ENCODE measurements around the gene GLI1. TPM values are rescaled to one million over a fixed set of nuclear protein-coding genes. Genes with fewer than 3 reads are reported as not detected.
A peak's percentile ranks its signal among the peaks of the same experiment; 100 is the strongest.

The GLI1 gene
- total RNA-seq, 1 experiment from 2014 or later, result 22.4 TPM

DNA sequence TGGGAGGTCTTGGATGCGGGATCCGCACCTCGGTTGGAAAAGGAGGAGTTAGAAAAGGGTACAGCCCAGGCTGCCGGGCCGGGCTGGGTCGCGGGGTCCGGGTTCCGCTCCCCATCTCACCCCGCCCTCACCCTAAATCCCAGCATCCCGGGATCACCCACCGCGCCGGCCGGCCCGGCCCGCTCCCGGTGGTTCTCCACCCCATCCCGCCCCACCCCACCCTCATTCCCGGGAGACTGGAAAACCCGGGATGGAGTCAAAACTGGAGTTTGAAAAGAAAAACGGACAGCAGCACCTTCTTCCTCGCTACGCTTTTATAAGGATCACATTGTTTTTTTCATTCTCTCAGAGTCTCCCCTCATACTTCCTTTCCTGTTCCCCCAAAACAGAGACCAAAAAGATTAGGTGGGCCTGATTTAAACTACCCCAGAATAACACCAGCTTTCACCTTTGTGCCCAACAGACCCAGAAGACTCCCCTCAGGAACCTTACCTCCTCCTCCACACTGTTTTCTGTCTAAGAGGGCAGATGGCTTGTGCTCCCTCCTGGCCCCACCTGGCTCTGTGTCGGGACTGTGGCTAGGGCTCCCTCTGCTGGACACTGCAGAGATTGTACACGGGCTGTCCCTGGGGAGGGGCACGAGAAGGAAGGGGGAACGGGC lies 2.8 kb downstream of the GLI1 start:
- Histone ChIP-seq H3K4me1 (ENCODE audit: insufficient read depth, low read length, poor library complexity, severe bottlenecking) (peaks cover 28% of the 10 kb centered on the region), H3K27me3 (replicated peaks; ENCODE audit: insufficient read depth, low read depth, low read length, poor library complexity) (no peaks in the 10 kb centered on the region), H3K36me3 (ENCODE audit: insufficient read depth, low read length, poor library complexity, severe bottlenecking) (no peaks in the 10 kb centered on the region), H3K9me3 (ENCODE audit: low read depth, low read length, poor library complexity, severe bottlenecking) (no peaks in the 10 kb centered on the region), H3K27ac (ENCODE audit: low read depth, low read length, poor library complexity, severe bottlenecking) (peak overlapping the region; percentile 85), H3K4me3 (ENCODE audit: low read depth, low read length, poor library complexity, severe bottlenecking) (peak overlapping the region; percentile 60)
- no peak for TF ChIP-seq EZH2 (IDR thresholded peaks at IDR 0.05; ENCODE audit: borderline replicate concordance, low read depth, low read length, poor library complexity, severe bottlenecking)
- TF ChIP-seq, protein P1, sequence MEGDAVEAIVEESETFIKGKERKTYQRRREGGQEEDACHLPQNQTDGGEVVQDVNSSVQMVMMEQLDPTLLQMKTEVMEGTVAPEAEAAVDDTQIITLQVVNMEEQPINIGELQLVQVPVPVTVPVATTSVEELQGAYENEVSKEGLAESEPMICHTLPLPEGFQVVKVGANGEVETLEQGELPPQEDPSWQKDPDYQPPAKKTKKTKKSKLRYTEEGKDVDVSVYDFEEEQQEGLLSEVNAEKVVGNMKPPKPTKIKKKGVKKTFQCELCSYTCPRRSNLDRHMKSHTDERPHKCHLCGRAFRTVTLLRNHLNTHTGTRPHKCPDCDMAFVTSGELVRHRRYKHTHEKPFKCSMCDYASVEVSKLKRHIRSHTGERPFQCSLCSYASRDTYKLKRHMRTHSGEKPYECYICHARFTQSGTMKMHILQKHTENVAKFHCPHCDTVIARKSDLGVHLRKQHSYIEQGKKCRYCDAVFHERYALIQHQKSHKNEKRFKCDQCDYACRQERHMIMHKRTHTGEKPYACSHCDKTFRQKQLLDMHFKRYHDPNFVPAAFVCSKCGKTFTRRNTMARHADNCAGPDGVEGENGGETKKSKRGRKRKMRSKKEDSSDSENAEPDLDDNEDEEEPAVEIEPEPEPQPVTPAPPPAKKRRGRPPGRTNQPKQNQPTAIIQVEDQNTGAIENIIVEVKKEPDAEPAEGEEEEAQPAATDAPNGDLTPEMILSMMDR (conservative IDR thresholded peaks at IDR 0.05; ENCODE audit: low read depth, low read length), result peak; percentile 99
- DNase-seq (ENCODE audit: low spot score), result peak; percentile 95
- intact Hi-C loops (cut with micrococcal nuclease; ENCODE audit: unreplicated experiment), result loop anchor here (5.0 kb wide), 1 partner anchor 280 kb away; no protein-coding TSS in a partner anchor
- no TSS peak for BruUV-seq (replicated peaks)
- POLR2A ChIA-PET (ENCODE audit: low non-redundant PET), result no interaction called here
- CTCF ChIA-PET, result interaction anchor here (1.2 kb wide), 1 partner anchor 21 kb away, joined by 3 read pairs; no protein-coding TSS in a partner anchor

DNA sequence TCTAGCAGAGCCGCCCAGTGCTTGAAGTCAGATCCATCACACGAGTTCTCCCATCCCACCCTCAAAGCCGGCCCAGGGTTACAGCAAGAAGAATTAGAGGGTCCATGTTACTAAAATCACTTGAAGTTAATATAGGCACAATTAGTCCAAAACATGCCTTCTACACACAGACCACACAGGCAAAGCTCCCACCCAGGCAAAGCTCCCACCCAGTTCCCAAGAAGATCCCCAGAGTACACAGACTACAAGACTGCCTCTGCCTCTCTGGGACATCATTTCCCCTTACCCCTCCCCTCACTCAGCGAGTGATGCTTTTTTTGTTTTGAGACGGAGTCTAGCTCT lies 3.3 kb downstream of the GLI1 start:
- intact Hi-C loops (cut with micrococcal nuclease; ENCODE audit: unreplicated experiment), result loop anchor here (5.0 kb wide), 1 partner anchor 279 kb away; no protein-coding TSS in a partner anchor
- BruUV-seq (replicated peaks), result no TSS peak
- H3K4me1 ChIP-seq (ENCODE audit: insufficient read depth, low read length, poor library complexity, severe bottlenecking), result peaks cover 23% of the 10 kb centered on the region
- no peaks in the 10 kb centered on the region for H3K9me3 ChIP-seq (ENCODE audit: low read depth, low read length, poor library complexity, severe bottlenecking)
- TF ChIP-seq, protein P1 (conservative IDR thresholded peaks at IDR 0.05; ENCODE audit: low read depth, low read length), result no peak
- TF ChIP-seq EZH2 (IDR thresholded peaks at IDR 0.05; ENCODE audit: borderline replicate concordance, low read depth, low read length, poor library complexity, severe bottlenecking), result no peak
- CTCF ChIA-PET, result no interaction called here
- peak overlapping the region; percentile 85 for H3K27ac ChIP-seq (ENCODE audit: low read depth, low read length, poor library complexity, severe bottlenecking)
- POLR2A ChIA-PET (ENCODE audit: low non-redundant PET), result no interaction called here
- H3K36me3 ChIP-seq (ENCODE audit: insufficient read depth, low read length, poor library complexity, severe bottlenecking), result no peaks in the 10 kb centered on the region
- H3K4me3 ChIP-seq (ENCODE audit: low read depth, low read length, poor library complexity, severe bottlenecking), result no peak overlapping the region
- no peaks in the 10 kb centered on the region for H3K27me3 ChIP-seq (replicated peaks; ENCODE audit: insufficient read depth, low read depth, low read length, poor library complexity)
- DNase-seq (ENCODE audit: low spot score), result no peak

DNA sequence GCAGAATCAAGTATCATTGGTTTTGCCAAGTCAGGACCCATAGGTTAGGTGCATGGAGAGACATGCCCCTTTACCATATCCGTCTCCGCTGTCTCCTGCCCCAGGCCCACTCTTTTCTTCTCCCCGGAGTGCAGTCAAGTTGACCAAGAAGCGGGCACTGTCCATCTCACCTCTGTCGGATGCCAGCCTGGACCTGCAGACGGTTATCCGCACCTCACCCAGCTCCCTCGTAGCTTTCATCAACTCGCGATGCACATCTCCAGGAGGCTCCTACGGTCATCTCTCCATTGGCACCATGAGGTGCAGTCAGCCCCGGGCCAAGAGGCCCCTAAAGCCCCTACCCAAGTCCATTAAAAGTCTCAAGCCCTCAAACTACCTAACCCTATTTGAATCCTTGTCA lies 5.0 kb downstream of the GLI1 start:
- Histone ChIP-seq H3K4me1 (ENCODE audit: insufficient read depth, low read length, poor library complexity, severe bottlenecking) (peaks cover 13% of the 10 kb centered on the region), H3K36me3 (ENCODE audit: insufficient read depth, low read length, poor library complexity, severe bottlenecking) (no peaks in the 10 kb centered on the region), H3K27ac (ENCODE audit: low read depth, low read length, poor library complexity, severe bottlenecking) (no peak overlapping the region), H3K4me3 (ENCODE audit: low read depth, low read length, poor library complexity, severe bottlenecking) (no peak overlapping the region), H3K27me3 (replicated peaks; ENCODE audit: insufficient read depth, low read depth, low read length, poor library complexity) (no peaks in the 10 kb centered on the region), H3K9me3 (ENCODE audit: low read depth, low read length, poor library complexity, severe bottlenecking) (no peaks in the 10 kb centered on the region)
- ChIA-PET POLR2A (ENCODE audit: low non-redundant PET) (no interaction called here), CTCF (interaction anchor here (0.5 kb wide), 1 partner anchor 251 kb away, joined by 7 read pairs; no protein-coding TSS in a partner anchor)
- intact Hi-C loops (cut with micrococcal nuclease; ENCODE audit: unreplicated experiment), result loop anchor here (5.0 kb wide), 1 partner anchor 278 kb away; no protein-coding TSS in a partner anchor
- no peak for TF ChIP-seq EZH2 (IDR thresholded peaks at IDR 0.05; ENCODE audit: borderline replicate concordance, low read depth, low read length, poor library complexity, severe bottlenecking)
- TF ChIP-seq, protein P1 (conservative IDR thresholded peaks at IDR 0.05; ENCODE audit: low read depth, low read length), result no peak
- BruUV-seq (replicated peaks), result no TSS peak
- no peak for DNase-seq (ENCODE audit: low spot score)
